Measurements from ENCODE around the gene LKAAEAR1. TPM values are rescaled to one million over a fixed set of nuclear protein-coding genes. Genes with fewer than 3 reads are reported as not detected.

The LKAAEAR1 gene
- total and polyA plus RNA-seq, 2 of the 13 experiments (the other 11 are each of a cell fraction or from before 2014, with no cell fraction given): not detected

GRCh38 chr20:64101731-64102621 is 17.8 kb upstream of the LKAAEAR1 start (continued):
- peak; percentile 64 for TF ChIP-seq RBM39 (IDR thresholded peaks at IDR 0.05; ENCODE audit: low read depth, low read length, poor library complexity, severe bottlenecking)
- TF ChIP-seq ZBTB21 (CRISPR knock-in tag; IDR thresholded peaks at IDR 0.05): no peak
- peak; percentile 56; the same call in 1 of the 2 replicates for TF ChIP-seq ZNF430 (CRISPR knock-in tag; IDR thresholded peaks at IDR 0.05)
- TF ChIP-seq MEIS1 (CRISPR knock-in tag; IDR thresholded peaks at IDR 0.05; ENCODE audit: borderline replicate concordance): peak; percentile 54; the same call in 1 of the 2 replicates
- TF ChIP-seq ZSCAN22 (CRISPR knock-in tag; IDR thresholded peaks at IDR 0.05): no peak
- TF ChIP-seq SSRP1 (CRISPR knock-in tag; IDR thresholded peaks at IDR 0.05): no peak
- no peak for TF ChIP-seq FOXA1 (IDR thresholded peaks at IDR 0.05)
- TF ChIP-seq FOXA1 (CRISPR knock-in tag; IDR thresholded peaks at IDR 0.05): no peak
- TF ChIP-seq POGZ (CRISPR knock-in tag; IDR thresholded peaks at IDR 0.05): no peak
- no peak for TF ChIP-seq ZNF143 (CRISPR knock-in tag; IDR thresholded peaks at IDR 0.05)
- TF ChIP-seq TEAD2 (CRISPR knock-in tag; IDR thresholded peaks at IDR 0.05): no peak
- peak; percentile 42; the same call in 1 of the 2 replicates for TF ChIP-seq ZFP91 (CRISPR knock-in tag; IDR thresholded peaks at IDR 0.05; ENCODE audit: borderline replicate concordance)
- no peak for TF ChIP-seq ZFP82 (CRISPR knock-in tag; IDR thresholded peaks at IDR 0.05; ENCODE audit: borderline replicate concordance)
- 0 out of 2 replicates have a peak, but pooled peaks have one; percentile 34 for TF ChIP-seq ARNT2 (CRISPR knock-in tag; IDR thresholded peaks at IDR 0.05; ENCODE audit: low read depth)
- no peak for TF ChIP-seq ONECUT2 (CRISPR knock-in tag; IDR thresholded peaks at IDR 0.05)
- no peak for TF ChIP-seq JUND (CRISPR knock-in tag; IDR thresholded peaks at IDR 0.05)
- no peak for TF ChIP-seq TRIM22 (IDR thresholded peaks at IDR 0.05)
- no peak for TF ChIP-seq ZNF276 (CRISPR knock-in tag; IDR thresholded peaks at IDR 0.05; ENCODE audit: low read depth)
- TF ChIP-seq XBP1 (CRISPR knock-in tag; IDR thresholded peaks at IDR 0.05): no peak
- TF ChIP-seq ZNF543 (CRISPR knock-in tag; IDR thresholded peaks at IDR 0.05): no peak
- TF ChIP-seq SMARCE1 (IDR thresholded peaks at IDR 0.05; ENCODE audit: borderline replicate concordance): no peak
- TF ChIP-seq PPARG (CRISPR knock-in tag; conservative IDR thresholded peaks at IDR 0.05): no peak
- no peak for TF ChIP-seq ZNF713 (CRISPR knock-in tag; IDR thresholded peaks at IDR 0.05)
- no peak for TF ChIP-seq CHCHD3 (CRISPR knock-in tag; IDR thresholded peaks at IDR 0.05)
- no peak for TF ChIP-seq CCAR2 (optimal IDR thresholded peaks at IDR 0.05; ENCODE audit: low read depth, low read length)

All from HepG2 (cell line).